ENCODE measurements around the gene CLIP4. TPM values are rescaled to one million over a fixed set of nuclear protein-coding genes. Genes with fewer than 3 reads are reported as not detected.
"Not testable (repeated sequence)": the region's sequence is repeated elsewhere in the genome, so short reads cannot be mapped to it uniquely, and the experiment has no call there.

The CLIP4 gene
- polyA plus RNA-seq, 1 experiment: 71.4 TPM

GRCh38 chr2:29100564-29100963 is 14.7 kb upstream of the CLIP4 start:
- Histone ChIP-seq H3K9me3 (ENCODE audit: control insufficient read depth, insufficient read depth, low read length) (no peaks in the 10 kb centered on the region), H3K27me3 (ENCODE audit: control insufficient read depth, insufficient read depth, low read length) (peaks cover 2% of the 10 kb centered on the region), H3K27ac (ENCODE audit: low read depth, low read length) (no peak overlapping the region), H3K4me3 (ENCODE audit: low read depth, low read length) (no peak overlapping the region)
- ChIA-PET CTCF (no interaction called here), POLR2A (no interaction called here)
- TF ChIP-seq CTCF (IDR thresholded peaks at IDR 0.05; ENCODE audit: low read depth, low read length): no peak
- no peak for DNase-seq (ENCODE audit: low read depth, low spot score)

GRCh38 chr2:29104688-29105087 is 10.5 kb upstream of the CLIP4 start:
- POLR2A ChIA-PET: no interaction called here

GRCh38 chr2:29105375-29105774 is 9.8 kb upstream of the CLIP4 start:
- CTCF ChIA-PET: no interaction called here
- TF ChIP-seq CTCF (IDR thresholded peaks at IDR 0.05; ENCODE audit: low read depth, low read length): no peak
- no peak for DNase-seq (ENCODE audit: low read depth, low spot score)
- H3K4me3 ChIP-seq (ENCODE audit: low read depth, low read length): no peak overlapping the region
- no peaks in the 10 kb centered on the region for H3K9me3 ChIP-seq (ENCODE audit: control insufficient read depth, insufficient read depth, low read length)
- POLR2A ChIA-PET: interaction anchor here (0.6 to 3.4 kb wide), 2 partner anchors 25 to 90 kb away, joined by 3 to 11 read pairs; no protein-coding TSS in a partner anchor
- H3K27me3 ChIP-seq (ENCODE audit: control insufficient read depth, insufficient read depth, low read length): peaks cover 2% of the 10 kb centered on the region
- H3K27ac ChIP-seq (ENCODE audit: low read depth, low read length): no peak overlapping the region

More at GRCh38 chr2:29104688-29105087, 10.5 kb upstream of the CLIP4 start:
- CTCF ChIA-PET: no interaction called here
- H3K9me3 ChIP-seq (ENCODE audit: control insufficient read depth, insufficient read depth, low read length): no peaks in the 10 kb centered on the region
- H3K27ac ChIP-seq (ENCODE audit: low read depth, low read length): no peak overlapping the region
- peaks cover 2% of the 10 kb centered on the region for H3K27me3 ChIP-seq (ENCODE audit: control insufficient read depth, insufficient read depth, low read length)
- DNase-seq (ENCODE audit: low read depth, low spot score): no peak
- TF ChIP-seq CTCF (IDR thresholded peaks at IDR 0.05; ENCODE audit: low read depth, low read length): no peak
- no peak overlapping the region for H3K4me3 ChIP-seq (ENCODE audit: low read depth, low read length)

- Histone ChIP-seq H3K4me3 (ENCODE audit: low read depth, low read length) (no peak overlapping the region), H3K27ac (ENCODE audit: low read depth, low read length) (no peak overlapping the region), H3K27me3 (ENCODE audit: control insufficient read depth, insufficient read depth, low read length) (peaks cover 2% of the 10 kb centered on the region), H3K9me3 (ENCODE audit: control insufficient read depth, insufficient read depth, low read length) (no peaks in the 10 kb centered on the region)
- no peak for TF ChIP-seq CTCF (IDR thresholded peaks at IDR 0.05; ENCODE audit: low read depth, low read length)
- DNase-seq (ENCODE audit: low read depth, low spot score): no peak
- CTCF ChIA-PET: interaction anchor here (1.1 to 1.4 kb wide), 2 partner anchors 9 to 43 kb away, joined by 3 to 4 read pairs; no protein-coding TSS in a partner anchor
- POLR2A ChIA-PET: interaction anchor here (3.4 kb wide), 1 partner anchor 24 kb away, joined by 11 read pairs; no protein-coding TSS in a partner anchor
These were observed 9.0 kb upstream of the CLIP4 start for GRCh38 chr2:29106256-29106655.

- H3K27ac ChIP-seq (ENCODE audit: low read depth, low read length): no peak overlapping the region
- no peak for DNase-seq (ENCODE audit: low read depth, low spot score)
- H3K9me3 ChIP-seq (ENCODE audit: control insufficient read depth, insufficient read depth, low read length): no peaks in the 10 kb centered on the region
- POLR2A ChIA-PET: interaction anchor here (3.4 kb wide), 1 partner anchor 23 kb away, joined by 11 read pairs; no protein-coding TSS in a partner anchor
- no peak for TF ChIP-seq CTCF (IDR thresholded peaks at IDR 0.05; ENCODE audit: low read depth, low read length)
- H3K4me3 ChIP-seq (ENCODE audit: low read depth, low read length): no peak overlapping the region
- CTCF ChIA-PET: interaction anchor here (0.7 to 1.4 kb wide), 3 partner anchors 10 to 113 kb away, joined by 3 to 4 read pairs (median 3); no protein-coding TSS in a partner anchor
- no peaks in the 10 kb centered on the region for H3K27me3 ChIP-seq (ENCODE audit: control insufficient read depth, insufficient read depth, low read length)
These were observed 8.2 kb upstream of the CLIP4 start for GRCh38 chr2:29106980-29107388.

GRCh38 chr2:29107547-29107946 is 7.7 kb upstream of the CLIP4 start:
- ChIA-PET CTCF (interaction anchor here (0.7 to 1.4 kb wide), 3 partner anchors 10 to 114 kb away, joined by 3 to 4 read pairs (median 3); no protein-coding TSS in a partner anchor), POLR2A (interaction anchor here (3.4 kb wide), 1 partner anchor 23 kb away, joined by 11 read pairs; no protein-coding TSS in a partner anchor)
- DNase-seq (ENCODE audit: low read depth, low spot score); H3K27ac ChIP-seq (ENCODE audit: low read depth, low read length); H3K9me3 ChIP-seq (ENCODE audit: control insufficient read depth, insufficient read depth, low read length); H3K4me3 ChIP-seq (ENCODE audit: low read depth, low read length); H3K27me3 ChIP-seq (ENCODE audit: control insufficient read depth, insufficient read depth, low read length): not testable (repeated sequence)
